GM21526 (cell line): ENCODE data around the gene SIRT5.

Experiments used
- ATAC-seq: cut with Tn5 transposase; IDR thresholded peaks from one replicate; pipeline ENCODE4 v1.9.1; 2021; ENCODE audit warnings: moderate library complexity; ENCODE audit not compliant: unreplicated experiment, low FRiP score

SIRT5 gene

DNA sequence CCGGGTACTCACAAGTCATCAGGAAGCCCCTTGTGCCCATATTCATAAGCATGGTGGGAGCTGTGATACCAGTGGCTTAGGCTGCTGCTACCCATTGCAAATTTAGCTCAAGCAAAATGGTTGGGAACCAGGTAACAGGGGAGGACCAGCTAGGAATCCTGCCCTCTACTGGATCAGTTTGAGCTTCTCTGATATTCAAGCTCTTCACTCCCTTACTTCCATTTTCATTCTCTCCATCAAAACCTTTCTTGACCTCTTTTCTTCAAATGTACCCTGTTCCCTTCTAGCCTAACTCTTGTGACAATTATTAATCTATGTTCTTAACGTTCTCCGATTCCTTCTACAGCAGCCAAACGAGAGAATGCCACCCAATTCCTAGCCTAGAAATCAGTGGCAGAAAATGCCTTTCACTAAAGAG lies 50.5 kb downstream of the SIRT5 start:
- no peak for ATAC-seq

- ATAC-seq, result no peak
Measured at GRCh38 chr6:13629459-13630116, 55.2 kb downstream of the SIRT5 start.

GRCh38 chr6:13630499-13630898 lies 56.1 kb downstream of the SIRT5 start:
- ATAC-seq, result no peak

- no peak for ATAC-seq
Measured at GRCh38 chr6:13633343-13633742, 58.9 kb downstream of the SIRT5 start.

- ATAC-seq, result no peak
Measured at GRCh38 chr6:13635948-13636658, 61.7 kb downstream of the SIRT5 start.

- ATAC-seq, result no peak
Measured at GRCh38 chr6:13638014-13638413, 63.6 kb downstream of the SIRT5 start.

GRCh38 chr6:13638626-13639025 lies 64.2 kb downstream of the SIRT5 start:
- ATAC-seq, result no peak

DNA sequence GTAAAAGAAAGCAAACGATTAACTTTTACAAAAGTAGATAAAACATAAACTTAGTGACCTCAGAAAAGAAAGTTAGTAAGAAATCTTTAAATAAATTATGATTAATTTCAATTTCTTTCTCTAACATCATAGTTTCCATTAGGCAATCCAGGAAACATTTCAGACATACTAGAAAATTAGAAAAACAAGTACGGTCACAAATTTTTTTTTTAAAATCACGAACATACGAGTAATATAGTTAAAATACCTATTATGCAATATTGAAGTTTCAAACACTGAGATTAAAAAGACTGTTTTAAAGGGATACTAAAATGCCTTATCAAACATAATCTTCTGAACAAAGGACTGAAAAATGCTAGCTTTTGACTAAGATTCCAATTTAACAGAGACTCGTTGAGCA lies 66.9 kb downstream of the SIRT5 start:
- ATAC-seq, result no peak

DNA sequence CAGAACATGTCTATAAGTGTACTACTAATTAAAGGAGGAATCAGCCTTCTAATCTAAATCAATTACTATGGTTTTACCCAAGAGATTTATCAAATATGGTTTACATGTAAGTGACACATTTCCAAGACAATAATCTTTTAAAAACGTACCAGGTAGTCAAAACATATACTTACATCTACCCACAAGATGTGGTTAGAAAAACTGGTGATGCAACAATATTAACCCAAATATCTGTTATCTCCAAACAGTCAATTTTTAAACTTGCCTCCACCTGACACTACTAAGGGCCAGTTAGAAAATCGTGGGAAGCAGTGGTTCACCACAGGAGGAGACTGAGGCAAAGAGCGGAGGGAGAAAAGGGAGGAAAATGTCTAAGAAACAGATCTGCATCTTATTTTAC lies 68.7 kb downstream of the SIRT5 start:
- no peak for ATAC-seq

- no peak for ATAC-seq
Measured at GRCh38 chr6:13648850-13649249, 74.4 kb downstream of the SIRT5 start.

- no peak for ATAC-seq
Measured at GRCh38 chr6:13649393-13649792, 75.0 kb downstream of the SIRT5 start.

DNA sequence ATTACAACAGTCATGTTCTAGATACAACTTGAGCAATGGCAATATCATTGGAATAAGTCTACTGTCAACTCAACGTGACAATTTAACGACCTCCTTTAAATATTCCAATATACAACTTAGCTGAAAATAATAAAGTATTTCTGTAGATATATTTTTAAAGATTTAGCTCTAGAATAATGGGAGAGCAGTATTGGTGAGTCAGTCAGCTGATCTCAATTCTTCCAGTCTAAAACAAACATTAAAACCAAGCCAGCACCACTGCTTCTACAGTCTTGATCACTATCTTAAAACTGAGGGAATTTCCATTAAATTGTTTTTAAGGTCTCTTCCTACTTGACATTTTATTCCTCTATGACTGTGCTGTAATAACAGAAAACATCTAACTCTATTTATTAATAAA lies 78.9 kb downstream of the SIRT5 start:
- no peak for ATAC-seq

- no peak for ATAC-seq
Measured at GRCh38 chr6:13654496-13654895, 80.1 kb downstream of the SIRT5 start.

DNA sequence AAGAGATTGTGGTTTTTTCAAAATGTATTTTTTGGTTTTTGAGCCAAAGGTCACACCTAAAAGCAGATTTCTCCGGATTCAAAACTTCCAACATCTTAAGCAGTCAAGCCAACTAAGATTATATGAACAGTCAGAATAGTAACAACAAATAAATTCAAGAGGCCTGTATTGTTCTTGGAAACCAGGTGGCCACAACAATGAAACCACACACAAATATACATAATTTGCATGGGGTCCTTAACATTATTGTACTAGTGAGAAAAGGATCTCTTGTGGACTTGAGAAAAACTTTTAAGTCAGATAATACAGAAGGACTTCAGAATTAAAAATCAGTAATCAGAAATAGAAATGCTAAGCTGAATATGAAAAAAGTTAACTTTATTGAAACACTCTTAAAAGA lies 81.3 kb downstream of the SIRT5 start:
- ATAC-seq, result no peak

GRCh38 chr6:13660273-13660672 lies 85.9 kb downstream of the SIRT5 start:
- no peak for ATAC-seq

DNA sequence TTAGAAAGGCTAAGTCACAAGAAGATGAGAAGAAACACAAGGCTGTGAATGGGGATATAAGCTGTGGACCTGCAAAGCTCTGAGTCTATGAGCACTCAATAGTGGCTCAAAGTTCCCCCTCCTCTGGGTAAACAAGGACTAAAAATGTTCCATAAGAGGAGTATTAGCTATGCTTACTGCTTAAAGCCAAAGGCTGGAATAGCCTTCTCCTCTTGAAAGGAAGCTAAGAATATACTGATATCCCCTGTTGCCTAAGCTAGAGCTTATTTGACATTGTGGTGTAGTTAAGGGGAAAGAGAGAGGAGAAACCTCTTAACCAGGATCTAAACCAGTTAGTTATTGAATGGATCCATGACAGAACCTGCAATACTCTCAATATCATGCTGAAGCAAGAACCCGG lies 86.5 kb downstream of the SIRT5 start:
- ATAC-seq, result no peak

DNA sequence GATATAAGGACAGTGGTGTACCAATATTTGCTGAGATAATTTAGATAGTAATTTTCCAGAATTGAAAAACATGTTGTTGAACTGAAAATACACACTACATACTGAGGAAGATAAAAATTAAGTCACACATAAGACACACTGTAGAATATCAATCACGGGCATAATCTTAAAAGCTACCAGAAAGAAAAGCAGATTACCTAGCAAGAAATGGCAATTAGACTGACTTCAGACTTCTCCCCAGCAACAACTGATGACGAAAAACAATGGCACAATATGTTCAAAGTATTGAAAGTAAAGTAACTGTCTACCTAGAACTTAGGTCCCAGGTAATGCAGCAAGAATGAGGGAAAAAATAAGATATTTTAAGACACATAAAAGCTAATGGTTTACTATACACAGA lies 87.2 kb downstream of the SIRT5 start:
- no peak for ATAC-seq

- no peak for ATAC-seq
Measured at GRCh38 chr6:13662651-13663334, 88.4 kb downstream of the SIRT5 start.

GRCh38 chr6:13663986-13664385 lies 89.6 kb downstream of the SIRT5 start:
- ATAC-seq, result no peak
